Spleen (tissue), 7 donors: ENCODE results near the gene SLCO2A1.

Experiments
- POLR2A ChIP-seq, 3 donors: fragments of 450-650 bp; IDR thresholded peaks; one replicate each; pipeline ENCODE4 v1.5.1; 2017; ENCODE audit warnings: antibody characterized with exemption in 3 of 3, mild to moderate bottlenecking in 1 of 3
- TF ChIP-seq, protein P1 (sequence below), 11 experiments: fragments of 200-600 bp in 7 of 11; fragments of 450-650 bp in 4 of 11; sonication (generic) in 4 of 11; IDR thresholded peaks in 8 of 11; conservative IDR thresholded peaks in 3 of 11; 1 replicate in 7 of 11; 2 replicates in 4 of 11; pipeline versions ENCODE4 v1.4.0 to v1.8.0; 2016 to 2021; ENCODE audit warnings: antibody characterized with exemption in 11 of 11, inconsistent platforms in 4 of 11, mild to moderate bottlenecking in 1 of 11
- donor health status: DM: no; HTN: no; CAD: no; lungs with moderate emphysema.
- donor health status: DM: no; HTN: no; CAD: no.
- donor health status: DM: no; HTN: no; CAD: no.

DNA sequence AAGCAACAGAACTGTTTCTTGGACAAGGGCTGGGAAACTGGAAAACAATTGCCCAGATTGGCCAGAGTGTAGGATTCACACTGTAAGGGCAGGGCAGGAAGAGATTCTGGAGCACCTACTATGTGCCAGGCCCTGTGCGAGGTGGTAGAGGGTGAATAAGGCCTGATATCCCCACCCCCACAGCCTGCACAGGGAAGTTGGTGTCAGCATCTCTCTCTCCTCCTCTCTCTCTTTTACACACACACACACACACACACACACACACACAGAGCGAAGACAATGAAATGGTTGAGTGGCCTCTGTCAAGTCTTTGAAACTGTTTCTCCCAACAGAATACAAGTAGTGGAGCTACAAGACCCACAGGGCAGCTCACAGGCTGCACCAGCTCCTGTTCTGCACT is 47.1 kb upstream of the SLCO2A1 start:
- TF ChIP-seq, protein P1, sequence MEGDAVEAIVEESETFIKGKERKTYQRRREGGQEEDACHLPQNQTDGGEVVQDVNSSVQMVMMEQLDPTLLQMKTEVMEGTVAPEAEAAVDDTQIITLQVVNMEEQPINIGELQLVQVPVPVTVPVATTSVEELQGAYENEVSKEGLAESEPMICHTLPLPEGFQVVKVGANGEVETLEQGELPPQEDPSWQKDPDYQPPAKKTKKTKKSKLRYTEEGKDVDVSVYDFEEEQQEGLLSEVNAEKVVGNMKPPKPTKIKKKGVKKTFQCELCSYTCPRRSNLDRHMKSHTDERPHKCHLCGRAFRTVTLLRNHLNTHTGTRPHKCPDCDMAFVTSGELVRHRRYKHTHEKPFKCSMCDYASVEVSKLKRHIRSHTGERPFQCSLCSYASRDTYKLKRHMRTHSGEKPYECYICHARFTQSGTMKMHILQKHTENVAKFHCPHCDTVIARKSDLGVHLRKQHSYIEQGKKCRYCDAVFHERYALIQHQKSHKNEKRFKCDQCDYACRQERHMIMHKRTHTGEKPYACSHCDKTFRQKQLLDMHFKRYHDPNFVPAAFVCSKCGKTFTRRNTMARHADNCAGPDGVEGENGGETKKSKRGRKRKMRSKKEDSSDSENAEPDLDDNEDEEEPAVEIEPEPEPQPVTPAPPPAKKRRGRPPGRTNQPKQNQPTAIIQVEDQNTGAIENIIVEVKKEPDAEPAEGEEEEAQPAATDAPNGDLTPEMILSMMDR (IDR thresholded peaks at IDR 0.05 in 8 of 11, conservative IDR thresholded peaks at IDR 0.05 in 3 of 11): no peak
- TF ChIP-seq POLR2A (IDR thresholded peaks at IDR 0.05): no peak
